ENCODE results near the gene CETP.

Gene CETP

GRCh38 chr16:57023541-57024249, 61.9 kb downstream of the CETP start:
- DNase-seq (ENCODE audit: low read depth): no peak

GRCh38 chr16:57024894-57025680, 63.3 kb downstream of the CETP start:
- DNase-seq (ENCODE audit: low read depth): no peak

GRCh38 chr16:57025941-57026777, 64.4 kb downstream of the CETP start:
- DNase-seq (ENCODE audit: low read depth): no peak

- DNase-seq (ENCODE audit: low read depth): no peak
Measured at GRCh38 chr16:57026778-57027062, 65.0 kb downstream of the CETP start.

GRCh38 chr16:57027067-57027466, 65.3 kb downstream of the CETP start:
- no peak for DNase-seq (ENCODE audit: low read depth)

GRCh38 chr16:57028086-57028485, 66.3 kb downstream of the CETP start:
- no peak for DNase-seq (ENCODE audit: low read depth)

- DNase-seq (ENCODE audit: low read depth): no peak
Measured at GRCh38 chr16:57029161-57030160, 67.7 kb downstream of the CETP start.

- DNase-seq (ENCODE audit: low read depth): no peak
Measured at GRCh38 chr16:57030346-57030902, 68.7 kb downstream of the CETP start.

- no peak for DNase-seq (ENCODE audit: low read depth)
Measured at GRCh38 chr16:57031156-57031555, 69.4 kb downstream of the CETP start.

- no peak for DNase-seq (ENCODE audit: low read depth)
Measured at GRCh38 chr16:57032346-57032745, 70.6 kb downstream of the CETP start.

- no peak for DNase-seq (ENCODE audit: low read depth)
Measured at GRCh38 chr16:57032931-57033330, 71.2 kb downstream of the CETP start.

All from stromal cell of bone marrow (primary cell).